Tongue (tissue), 2 donors: ENCODE measurements around the gene MICB. TPM values are rescaled to one million over a fixed set of nuclear protein-coding genes. Genes with fewer than 3 reads are reported as not detected.
"Not testable (repeated sequence)": the region's sequence is repeated elsewhere in the genome, so short reads cannot be mapped to it uniquely, and the experiment has no call there.

Source experiments
- DNase-seq: peaks from one replicate; pipeline ENCODE4 v3.0.0-alpha.2; 2015
- total RNA-seq: library from RNA; depleted of rRNA; stranded (reverse); fragments of >200 nt; gene quantifications from one replicate; pipeline ENCODE4 v1.2.3, GENCODE V29; 2014

MICB gene
- total RNA-seq = 3.9 TPM

GRCh38 chr6:31497531-31498476 is at the start of gene MICB:
MICB (plus strand) TSS chr6:31498145; CDS start chr6:31498194, 49 bp downstream.
- DNase-seq = peak; percentile 59

DNA sequence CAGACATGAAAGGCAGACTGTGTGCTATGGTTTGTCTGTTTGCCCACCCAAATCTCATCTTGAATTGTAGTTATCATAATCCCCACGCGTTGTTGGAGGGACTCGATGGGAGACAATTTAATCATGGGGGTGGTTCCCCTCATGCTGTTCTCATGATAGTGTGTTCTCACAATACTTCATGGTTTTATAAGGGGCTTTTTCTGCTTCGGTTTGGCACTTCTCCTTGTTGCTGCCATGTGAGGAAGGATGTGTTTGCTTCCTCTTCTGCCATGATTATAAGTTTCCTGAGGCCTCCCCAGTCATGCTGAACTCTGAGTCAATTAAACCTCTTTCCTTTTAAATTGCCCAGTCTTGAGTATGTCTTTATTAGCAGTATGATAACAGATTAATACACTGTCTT is 47.2 kb upstream of the MICB start:
- no peak for DNase-seq

DNA sequence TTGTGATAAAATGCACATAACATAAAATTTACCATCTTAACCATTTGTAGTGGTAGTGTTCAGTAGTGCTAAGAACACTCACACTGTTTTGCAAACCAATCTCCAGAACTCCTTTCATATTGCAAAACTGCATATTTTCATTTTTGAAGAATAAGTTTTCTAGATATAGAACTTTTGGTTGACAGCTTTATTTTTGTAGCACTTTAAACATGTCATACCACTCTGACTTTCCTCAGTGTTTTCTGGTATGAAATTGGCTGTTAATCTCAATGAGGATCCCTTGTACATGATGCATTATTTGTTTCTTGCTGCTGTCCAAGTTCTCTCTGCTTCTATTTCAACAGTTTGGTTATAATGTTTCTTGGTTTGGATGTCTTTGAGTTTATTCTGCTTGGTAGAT is 45.1 kb upstream of the MICB start:
- DNase-seq = no peak

DNA sequence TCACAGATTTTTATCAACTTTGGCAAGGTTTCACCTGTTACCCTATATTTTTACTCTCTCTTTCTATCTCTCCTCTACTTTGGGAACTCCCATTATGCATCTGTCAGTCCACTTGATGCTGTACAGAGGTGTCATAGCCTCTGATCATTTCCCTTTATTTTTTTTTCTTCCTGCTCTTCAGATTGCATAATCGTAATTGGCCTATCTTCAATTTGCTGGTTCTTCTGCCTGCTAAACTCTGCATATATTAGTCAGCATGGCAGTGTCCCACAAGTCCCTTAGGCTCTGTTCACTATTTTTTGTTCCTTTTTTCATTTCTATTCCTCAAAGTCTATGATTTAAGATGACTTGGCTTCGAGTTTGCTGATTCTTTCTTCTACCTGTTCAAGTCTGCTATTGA is 44.7 kb upstream of the MICB start:
- DNase-seq = no peak

DNA sequence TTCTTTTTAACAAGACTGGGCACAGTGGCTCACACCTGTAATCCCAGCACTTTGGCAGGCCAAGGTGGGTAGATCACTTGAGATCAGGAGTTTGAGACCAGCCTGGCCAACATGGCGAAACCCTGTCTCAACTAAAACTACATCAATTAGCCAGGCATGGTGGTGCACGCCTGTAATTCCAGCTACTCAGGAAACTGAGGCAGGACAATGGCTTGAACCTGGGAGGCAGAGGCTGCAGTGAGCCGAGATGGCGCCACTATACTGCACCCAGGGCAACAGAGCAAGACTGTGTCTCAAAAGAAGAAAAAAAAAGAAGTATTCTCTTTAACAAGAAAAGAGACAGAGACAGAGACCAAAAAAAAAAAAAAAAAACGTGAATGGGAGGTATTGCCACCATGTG is 38.1 kb upstream of the MICB start:
- not testable (repeated sequence) for DNase-seq

- DNase-seq = no peak
These were observed 37.5 kb upstream of the MICB start for GRCh38 chr6:31460361-31461025.

- DNase-seq = no peak
These were observed 35.6 kb upstream of the MICB start for GRCh38 chr6:31462026-31462963.

- DNase-seq = peak; percentile 84
These were observed 34.7 kb upstream of the MICB start for GRCh38 chr6:31462964-31463870.

- no peak for DNase-seq
These were observed 33.4 kb upstream of the MICB start for GRCh38 chr6:31464252-31465184.

- no peak for DNase-seq
These were observed 32.8 kb upstream of the MICB start for GRCh38 chr6:31465185-31465536.

DNA sequence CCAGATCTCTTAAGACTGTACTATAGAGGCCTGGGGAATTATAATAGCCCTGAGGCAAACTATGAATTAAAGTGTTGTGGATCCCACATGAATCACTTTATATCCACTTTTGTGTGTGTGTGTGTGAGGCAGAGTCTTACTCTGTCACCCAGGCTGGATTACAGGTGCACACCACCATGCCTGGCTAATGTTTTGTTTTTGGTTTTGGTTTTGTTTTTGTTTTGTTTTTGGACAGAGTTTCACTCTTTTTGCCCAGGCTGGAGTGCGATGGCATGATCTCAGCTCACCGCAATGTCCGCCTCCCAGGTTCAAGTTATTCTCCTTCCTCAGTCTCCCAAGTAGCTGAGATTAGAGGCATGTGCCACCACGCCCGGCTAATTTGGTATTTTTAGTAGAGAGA is 32.2 kb upstream of the MICB start:
- DNase-seq = no peak

- DNase-seq = no peak
These were observed 31.5 kb upstream of the MICB start for GRCh38 chr6:31466466-31466865.

GRCh38 chr6:31467151-31467550 is 30.8 kb upstream of the MICB start:
- DNase-seq = no peak

DNA sequence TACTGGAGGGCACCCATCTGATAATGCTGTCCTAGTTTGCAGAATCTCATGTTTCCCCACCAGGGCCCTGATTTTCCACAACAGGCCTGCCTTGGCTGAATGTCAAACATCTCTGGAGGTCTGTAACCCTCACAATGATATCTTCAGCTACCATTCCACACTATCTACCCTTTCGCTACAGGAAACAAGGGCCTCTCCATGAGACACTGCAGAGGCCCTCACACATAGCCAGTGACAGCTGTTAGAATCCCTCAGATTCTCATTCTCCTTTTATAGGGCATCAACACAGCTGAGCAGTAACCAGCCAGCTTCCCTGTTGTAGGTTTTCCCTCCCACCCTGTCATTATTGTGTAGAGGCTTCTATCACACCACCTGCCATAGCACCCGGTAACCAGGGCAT is 29.6 kb upstream of the MICB start:
- peak; percentile 54 for DNase-seq

DNA sequence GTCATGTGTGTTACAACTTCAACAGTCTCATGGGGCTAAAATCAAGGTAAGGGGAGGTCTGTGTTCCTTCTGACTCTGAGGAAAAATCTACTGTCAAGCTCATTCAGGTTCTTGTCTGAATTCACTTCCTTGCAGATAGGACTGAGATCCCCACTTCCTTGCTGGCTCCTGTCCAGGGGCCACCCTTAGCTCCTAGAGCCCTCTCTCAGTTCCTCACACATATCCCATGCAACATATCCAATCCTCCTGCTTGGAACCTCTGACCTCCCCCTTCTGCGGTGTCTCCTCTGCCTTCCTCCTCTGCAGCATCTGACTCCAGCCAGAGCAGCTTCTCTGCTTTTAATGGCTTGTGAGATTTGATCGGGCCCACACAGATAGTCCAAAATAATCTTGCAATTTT is 27.1 kb upstream of the MICB start:
- DNase-seq = no peak

DNA sequence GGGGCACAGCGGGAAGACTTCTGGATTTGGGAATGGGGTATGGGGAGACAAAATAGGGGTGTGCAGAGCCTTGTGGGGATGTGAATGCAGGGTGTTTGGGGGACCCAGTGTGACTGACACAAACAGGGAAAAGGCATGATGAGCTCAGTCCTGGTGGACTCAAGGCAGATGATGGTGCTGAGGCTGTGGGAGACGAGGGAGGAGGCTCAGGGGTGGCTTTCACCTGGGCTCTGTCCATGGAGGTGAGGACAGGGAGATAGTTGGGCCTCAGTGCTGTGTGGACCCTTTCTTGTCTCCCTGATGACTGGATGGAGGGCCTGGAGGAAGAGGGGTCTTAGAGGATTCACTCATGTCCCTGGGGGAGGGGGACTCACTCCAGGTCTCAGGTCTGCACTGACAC is 26.2 kb upstream of the MICB start:
- no peak for DNase-seq

GRCh38 chr6:31472259-31472658 is 25.7 kb upstream of the MICB start:
- no peak for DNase-seq

- no peak for DNase-seq
These were observed 24.7 kb upstream of the MICB start for GRCh38 chr6:31473244-31473643.

GRCh38 chr6:31473780-31474761 is 23.9 kb upstream of the MICB start:
- no peak for DNase-seq
